SIG-M5 (cell line): ENCODE results near the gene OR10C1.
"Not testable (repeated sequence)": the region's sequence is repeated elsewhere in the genome, so short reads cannot be mapped to it uniquely, and the experiment has no call there.

Experiments
- DNase-seq: peaks from one replicate; lab custom pipeline; 2025; lab: John Stamatoyannopoulos, UW

OR10C1 gene, protein sequence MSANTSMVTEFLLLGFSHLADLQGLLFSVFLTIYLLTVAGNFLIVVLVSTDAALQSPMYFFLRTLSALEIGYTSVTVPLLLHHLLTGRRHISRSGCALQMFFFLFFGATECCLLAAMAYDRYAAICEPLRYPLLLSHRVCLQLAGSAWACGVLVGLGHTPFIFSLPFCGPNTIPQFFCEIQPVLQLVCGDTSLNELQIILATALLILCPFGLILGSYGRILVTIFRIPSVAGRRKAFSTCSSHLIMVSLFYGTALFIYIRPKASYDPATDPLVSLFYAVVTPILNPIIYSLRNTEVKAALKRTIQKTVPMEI

DNA sequence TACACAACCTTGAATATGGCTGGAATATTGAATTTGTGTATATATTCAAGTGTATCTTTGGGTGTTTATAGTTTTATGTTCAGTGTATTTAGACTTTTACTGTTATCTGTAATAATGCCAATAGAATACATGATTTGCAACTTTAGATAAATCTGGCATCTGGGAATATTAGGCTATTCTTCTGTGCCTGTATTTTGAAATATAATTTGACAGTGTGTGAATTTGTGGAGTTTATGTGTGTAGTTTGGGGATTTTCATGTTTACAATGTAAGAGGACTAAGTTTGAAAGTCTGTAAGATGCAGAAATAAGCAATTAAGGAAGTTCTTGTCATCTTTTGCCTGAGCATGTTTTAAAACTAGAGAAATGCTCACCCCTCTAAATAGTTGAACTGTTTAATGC lies at the start of gene OR10C1:
OR10C1 (plus strand) TSS at position 301 of the 400 bp plus-strand sequence. CDS start 710 bp downstream, outside the sequence.
- no peak for DNase-seq

DNA sequence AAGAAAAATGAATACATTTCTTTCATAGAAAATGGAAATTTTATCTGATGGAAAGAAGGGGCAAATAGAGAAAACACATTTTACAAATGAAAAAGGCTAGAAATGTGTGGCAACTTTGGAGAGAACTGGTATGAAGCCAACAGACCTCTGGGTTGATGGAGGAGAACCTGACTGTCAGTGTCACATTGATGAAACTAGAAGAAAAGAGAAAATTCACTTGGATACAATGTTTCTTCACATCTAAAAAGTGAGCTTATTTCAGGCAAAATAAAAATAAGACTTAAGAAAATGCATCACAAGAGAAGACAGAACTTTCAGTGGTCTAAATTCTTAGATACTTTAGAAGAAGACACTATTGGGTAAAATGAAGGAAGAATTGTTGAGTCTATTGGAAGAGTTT lies 43.8 kb upstream of the OR10C1 start, which contains the start of gene OR12D2:
OR12D2 (plus strand) TSS at position 301 of the 400 bp plus-strand sequence. CDS start 1,069 bp downstream, outside the sequence.
- DNase-seq, result no peak

- no peak for DNase-seq
These were observed 39.6 kb upstream of the OR10C1 start for GRCh38 chr6:29399525-29399924.

DNA sequence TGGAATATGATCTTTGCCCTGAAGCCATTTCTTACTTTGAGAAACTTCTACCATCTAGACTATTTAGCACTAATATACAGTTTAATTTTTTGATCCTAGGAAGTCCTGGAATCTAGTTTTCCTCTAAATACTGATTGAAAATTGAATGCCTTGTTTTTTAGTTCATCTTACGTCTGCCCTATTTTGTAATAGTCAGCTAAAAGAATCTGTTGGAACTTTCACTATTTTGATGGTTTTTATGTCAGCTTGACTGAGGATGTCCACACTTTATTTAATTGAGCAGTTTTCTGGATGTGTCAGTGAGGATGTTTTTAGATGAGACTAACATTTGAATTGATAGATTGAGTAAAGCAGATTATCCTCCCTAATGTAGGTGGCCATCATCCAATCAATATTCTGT lies 35.3 kb upstream of the OR10C1 start:
- no peak for DNase-seq

DNA sequence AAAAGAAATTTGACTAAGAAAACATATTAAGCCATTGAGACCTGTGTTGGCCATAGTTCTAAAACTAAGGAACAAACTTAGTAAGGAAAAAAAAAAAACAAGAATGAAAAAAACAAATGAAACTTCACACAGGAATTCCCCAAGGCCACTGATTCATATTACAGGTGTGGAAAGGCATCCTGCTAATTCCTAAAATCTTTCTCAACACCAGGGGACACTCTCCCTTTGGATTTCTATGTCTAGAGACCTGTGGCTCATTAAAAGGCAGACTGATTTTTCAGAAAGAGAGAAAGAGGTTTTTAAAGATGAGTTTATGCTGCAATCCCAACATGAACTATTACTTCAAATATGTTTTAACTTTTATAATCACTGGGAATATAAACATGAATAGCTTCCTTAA lies 24.5 kb upstream of the OR10C1 start, which contains the start of gene OR12D1:
OR12D1 (plus strand) TSS at position 341 of the 400 bp plus-strand sequence.
- DNase-seq, result no peak

GRCh38 chr6:29419516-29419915 lies 19.6 kb upstream of the OR10C1 start:
- DNase-seq, result no peak

GRCh38 chr6:29424168-29424567 lies 14.9 kb upstream of the OR10C1 start:
- no peak for DNase-seq

DNA sequence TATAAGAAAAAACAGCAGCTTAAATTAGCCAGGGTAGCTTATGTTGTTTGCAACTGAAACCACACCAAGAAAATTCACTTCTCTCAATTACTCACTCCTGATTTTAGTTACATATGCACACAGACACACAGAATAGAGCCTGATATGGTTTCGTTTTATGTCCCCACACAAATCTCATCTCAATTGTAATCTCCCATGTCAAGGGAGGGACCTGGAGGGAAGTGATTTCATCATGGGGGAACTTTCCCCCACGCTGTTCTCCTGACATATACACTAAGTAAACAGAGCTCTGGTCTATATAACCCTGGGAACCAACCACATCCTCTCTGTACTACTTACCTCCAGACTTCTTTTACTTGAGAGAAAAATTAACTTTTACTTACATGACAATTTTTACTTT lies 14.5 kb upstream of the OR10C1 start:
- no peak for DNase-seq

- DNase-seq, result no peak
These were observed 14.0 kb upstream of the OR10C1 start for GRCh38 chr6:29425075-29425474.

DNA sequence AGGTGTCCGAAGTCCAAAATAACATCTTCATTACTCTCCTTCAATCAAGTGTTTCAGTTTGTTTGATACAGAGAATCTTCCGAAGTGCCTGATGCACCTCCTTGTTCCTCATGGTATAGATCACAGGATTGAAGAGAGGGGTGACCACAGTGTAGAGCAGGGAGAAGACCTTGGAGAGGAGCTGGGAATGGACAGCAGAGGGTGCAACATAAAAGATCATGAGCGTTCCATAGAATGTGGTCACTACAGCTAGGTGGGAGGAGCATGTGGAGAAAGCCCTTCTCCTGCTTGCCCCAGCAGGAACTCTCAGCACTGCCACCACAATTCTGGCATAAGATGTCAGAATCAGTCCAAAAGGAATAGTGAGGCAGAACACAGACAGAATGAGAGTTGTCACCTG lies 12.5 kb upstream of the OR10C1 start:
- no peak for DNase-seq

- not testable (repeated sequence) for DNase-seq
These were observed 2.4 kb upstream of the OR10C1 start for GRCh38 chr6:29436730-29437129.

GRCh38 chr6:29442719-29443118 lies 3.6 kb downstream of the OR10C1 start:
- no peak for DNase-seq

DNA sequence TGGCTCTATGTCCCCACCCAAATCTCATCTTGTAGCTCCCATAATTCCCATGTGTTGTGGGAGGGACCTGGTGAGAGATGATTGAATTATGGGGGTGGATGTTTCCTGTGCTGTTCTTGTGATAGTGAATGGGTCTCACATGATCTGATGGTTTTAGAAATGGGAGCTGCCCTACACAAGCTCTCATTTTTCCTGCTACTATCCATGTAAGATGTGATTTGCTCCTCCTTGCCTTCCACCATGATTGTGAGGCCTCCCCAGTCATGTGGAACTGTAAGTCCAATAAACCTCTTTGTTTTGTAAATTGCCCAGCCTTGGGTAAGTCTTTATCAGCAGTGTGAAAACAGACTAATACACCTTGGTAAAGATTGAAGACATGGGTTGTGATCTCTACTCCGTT lies 4.9 kb downstream of the OR10C1 start:
- not testable (repeated sequence) for DNase-seq

- no peak for DNase-seq
These were observed 8.6 kb downstream of the OR10C1 start for GRCh38 chr6:29447670-29448069.

DNA sequence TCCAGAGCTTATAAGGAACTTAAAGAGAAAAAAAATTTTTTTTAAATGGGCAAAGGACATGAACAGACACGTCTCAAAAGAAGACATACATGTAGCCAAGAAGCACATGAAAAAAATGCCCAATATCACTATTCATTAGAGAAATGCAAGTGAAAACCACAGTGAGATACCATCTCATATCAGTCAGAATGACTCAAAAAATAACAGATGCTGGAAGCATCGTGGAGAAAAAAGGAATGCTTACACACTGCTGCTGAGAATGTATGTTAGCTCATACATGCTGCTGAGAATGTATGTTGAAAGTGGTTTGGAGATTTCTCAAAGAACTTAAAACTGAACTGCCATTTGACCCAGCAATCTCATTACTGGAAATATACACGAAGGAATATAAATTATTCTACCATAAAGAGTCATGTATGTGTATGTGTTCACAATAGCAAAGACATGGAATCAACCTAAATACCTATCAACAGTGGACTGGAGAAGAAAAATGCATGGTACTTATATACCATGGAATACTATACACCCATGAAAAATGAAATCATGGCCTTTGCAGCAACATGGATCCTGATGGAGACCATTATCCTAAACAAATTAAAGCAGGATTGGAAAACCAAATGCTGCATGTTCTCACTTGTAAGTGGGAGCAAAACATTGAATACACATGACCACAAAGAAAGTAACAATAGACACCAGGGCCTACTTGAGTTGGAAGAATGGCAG lies 12.5 kb downstream of the OR10C1 start:
- DNase-seq, result no peak

DNA sequence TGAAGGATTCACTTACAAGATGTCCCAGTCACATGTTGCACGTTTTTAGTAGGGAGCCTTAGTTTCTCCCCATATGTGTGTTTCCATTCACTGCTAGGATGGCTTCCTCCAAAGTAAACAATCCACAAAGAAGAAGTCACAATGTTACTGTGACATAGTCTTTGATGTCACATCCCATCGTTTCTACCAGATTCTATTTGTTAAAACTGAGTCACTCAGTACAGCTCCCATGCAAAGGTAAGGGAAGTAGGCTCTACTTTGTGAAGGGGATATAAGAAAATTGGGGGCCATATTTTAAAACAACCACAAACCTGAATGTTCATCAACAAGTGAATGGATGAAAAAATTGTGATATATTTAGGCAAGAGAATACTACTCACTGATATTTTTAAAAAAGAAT lies 17.9 kb downstream of the OR10C1 start, which contains the start of the genes OR11A1 and OR2H1:
OR11A1 (minus strand) TSS at position 101 of the 400 bp plus-strand sequence. CDS start 29,430 bp downstream, outside the sequence.
OR2H1 (plus strand) TSS at position 185 of the 400 bp plus-strand sequence. CDS start 4,615 bp downstream, outside the sequence.
- DNase-seq, result no peak

- DNase-seq, result no peak
These were observed 22.1 kb downstream of the OR10C1 start for GRCh38 chr6:29461021-29461814.

DNA sequence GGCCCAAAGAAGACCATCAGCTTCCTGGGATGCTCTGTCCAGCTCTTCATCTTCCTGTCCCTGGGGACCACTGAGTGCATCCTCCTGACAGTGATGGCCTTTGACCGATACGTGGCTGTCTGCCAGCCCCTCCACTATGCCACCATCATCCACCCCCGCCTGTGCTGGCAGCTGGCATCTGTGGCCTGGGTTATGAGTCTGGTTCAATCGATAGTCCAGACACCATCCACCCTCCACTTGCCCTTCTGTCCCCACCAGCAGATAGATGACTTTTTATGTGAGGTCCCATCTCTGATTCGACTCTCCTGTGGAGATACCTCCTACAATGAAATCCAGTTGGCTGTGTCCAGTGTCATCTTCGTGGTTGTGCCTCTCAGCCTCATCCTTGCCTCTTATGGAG lies 22.9 kb downstream of the OR10C1 start:
- DNase-seq, result no peak

- no peak for DNase-seq
These were observed 26.2 kb downstream of the OR10C1 start for GRCh38 chr6:29465279-29465678.

DNA sequence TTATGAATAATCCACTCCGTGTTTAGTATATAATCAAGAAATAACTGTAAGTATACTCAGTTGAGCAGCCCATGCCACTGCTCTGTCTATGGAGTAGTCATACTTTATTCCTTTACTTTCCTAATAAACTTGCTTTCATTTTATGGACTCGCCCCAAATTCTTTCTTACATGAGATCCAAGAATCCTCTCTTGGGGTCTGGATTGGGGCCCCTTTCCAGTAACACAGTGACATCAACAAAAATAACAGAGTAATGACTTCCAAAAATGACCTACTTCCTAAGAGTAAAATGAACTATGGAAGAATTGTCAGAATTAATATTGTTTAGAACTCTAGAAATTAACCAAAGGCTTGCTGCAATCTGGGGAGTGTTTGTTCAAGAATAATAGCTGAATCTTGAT lies 26.7 kb downstream of the OR10C1 start:
- DNase-seq, result no peak

GRCh38 chr6:29466241-29466640 lies 27.1 kb downstream of the OR10C1 start:
- no peak for DNase-seq

DNA sequence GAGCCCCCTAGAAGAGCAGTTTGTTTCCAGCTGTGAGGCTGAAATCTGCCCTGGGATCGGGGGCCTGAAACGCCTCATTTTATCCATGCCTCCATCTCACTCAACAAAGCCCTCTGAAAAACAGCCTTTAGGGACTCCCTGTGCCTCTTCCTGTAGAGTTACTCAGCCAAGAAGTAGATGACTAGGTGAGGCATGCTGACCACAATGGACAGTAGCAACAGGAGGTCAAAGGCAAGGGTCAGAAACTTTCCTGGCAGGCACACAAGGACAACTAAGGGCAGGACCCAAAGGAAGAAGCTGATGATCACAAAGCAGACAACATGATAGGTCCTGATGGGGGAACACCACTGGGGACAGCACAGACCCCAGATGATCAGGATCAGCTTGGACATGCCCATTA lies 35.9 kb downstream of the OR10C1 start:
- DNase-seq, result no peak
